Choroid plexus epithelial cell (primary cell): ENCODE data around the gene FAM111A.

Experiments used
- DNase-seq: peaks from one replicate; pipeline ENCODE4 v3.0.0-alpha.2; 2010; ENCODE audit warnings: low read depth
- H3K4me3 ChIP-seq: 2 replicates; pipeline ENCODE4 v1.5.1; 2011; ENCODE audit warnings: low read depth, mild to moderate bottlenecking, control low read depth, low read length, moderate library complexity
- CTCF ChIP-seq: conservative IDR thresholded peaks from 2 replicates; pipeline ENCODE4 v1.5.1; 2011; ENCODE audit warnings: low read depth, mild to moderate bottlenecking, control low read depth, inconsistent platforms, low read length, moderate library complexity

The FAM111A gene

GRCh38 chr11:59174664-59175033 lies 32.0 kb downstream of the FAM111A start:
- no peak for TF ChIP-seq CTCF
- no peak for DNase-seq

GRCh38 chr11:59175091-59175501 lies 32.4 kb downstream of the FAM111A start:
- H3K4me3 ChIP-seq, result no peak overlapping the region
- DNase-seq, result no peak
- no peak for TF ChIP-seq CTCF

More at GRCh38 chr11:59174664-59175033, 32.0 kb downstream of the FAM111A start:
- no peak overlapping the region for H3K4me3 ChIP-seq

- H3K4me3 ChIP-seq, result no peak overlapping the region
- no peak for TF ChIP-seq CTCF
- no peak for DNase-seq
Measured at GRCh38 chr11:59176330-59176729, 33.7 kb downstream of the FAM111A start.

GRCh38 chr11:59178402-59178801 lies 35.7 kb downstream of the FAM111A start:
- no peak for DNase-seq
- H3K4me3 ChIP-seq, result no peak overlapping the region
- no peak for TF ChIP-seq CTCF

GRCh38 chr11:59179121-59179520 lies 36.5 kb downstream of the FAM111A start:
- TF ChIP-seq CTCF, result no peak
- no peak overlapping the region for H3K4me3 ChIP-seq
- DNase-seq, result no peak

GRCh38 chr11:59180168-59180776 lies 37.6 kb downstream of the FAM111A start:
- DNase-seq, result no peak
- no peak overlapping the region for H3K4me3 ChIP-seq
- TF ChIP-seq CTCF, result no peak

- TF ChIP-seq CTCF, result no peak
- no peak for DNase-seq
- H3K4me3 ChIP-seq, result no peak overlapping the region
Measured at GRCh38 chr11:59180907-59181306, 38.3 kb downstream of the FAM111A start.
